GM12865 (cell line): Measurements from ENCODE around the gene VTI1A.

Source experiments
- DNase-seq: peaks from one replicate; pipeline ENCODE4 v3.0.0; 2010; ENCODE audit warnings: low read depth
- H3K4me3 ChIP-seq: 2 replicates; pipeline ENCODE4 v1.5.1; 2011; ENCODE audit warnings: mild to moderate bottlenecking, low read depth, low read length, control low read depth
- TF ChIP-seq, protein P1 (sequence below): IDR thresholded peaks from 2 replicates; pipeline ENCODE4 v1.5.1; 2011; ENCODE audit warnings: low read length, control low read depth, low read depth, inconsistent platforms; ENCODE audit not compliant: insufficient read depth; ENCODE audit errors: missing control alignments

The VTI1A gene

DNA sequence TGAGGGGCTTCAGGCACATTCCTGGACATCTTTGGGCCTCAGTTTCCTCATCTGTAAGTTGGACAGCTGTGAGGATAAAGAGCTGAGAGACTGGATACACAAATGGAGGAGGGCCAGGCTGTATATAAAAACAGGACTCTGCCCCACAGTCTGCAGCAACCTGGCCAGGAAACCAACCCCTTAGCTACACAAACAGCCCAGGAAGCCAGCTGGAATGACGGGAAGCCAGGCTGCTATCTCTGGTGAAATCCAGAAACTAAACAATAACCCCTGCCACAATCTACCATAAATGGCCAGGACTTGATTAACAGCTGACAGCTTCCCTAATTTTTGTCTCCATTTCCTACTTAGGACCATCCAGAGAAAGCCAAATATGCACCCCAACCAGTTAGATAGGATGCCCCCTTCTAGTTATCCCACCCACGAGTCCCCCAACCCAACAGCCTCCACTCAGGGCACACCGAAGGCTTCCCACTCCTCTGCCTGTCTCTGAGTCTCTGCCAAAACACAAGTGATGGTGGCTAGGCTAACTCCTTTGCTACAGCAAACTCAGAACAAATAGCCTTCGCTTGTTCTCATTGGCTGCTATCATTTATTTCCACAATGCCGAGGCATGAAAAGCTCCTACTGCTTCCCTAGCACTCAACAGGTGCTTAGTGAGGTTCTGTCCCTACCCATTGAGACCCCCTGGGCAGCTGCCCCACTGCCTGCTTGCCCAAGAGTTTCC lies 393.1 kb downstream of the VTI1A start:
- no peak for DNase-seq
- no peak overlapping the region for H3K4me3 ChIP-seq
- TF ChIP-seq, protein P1, sequence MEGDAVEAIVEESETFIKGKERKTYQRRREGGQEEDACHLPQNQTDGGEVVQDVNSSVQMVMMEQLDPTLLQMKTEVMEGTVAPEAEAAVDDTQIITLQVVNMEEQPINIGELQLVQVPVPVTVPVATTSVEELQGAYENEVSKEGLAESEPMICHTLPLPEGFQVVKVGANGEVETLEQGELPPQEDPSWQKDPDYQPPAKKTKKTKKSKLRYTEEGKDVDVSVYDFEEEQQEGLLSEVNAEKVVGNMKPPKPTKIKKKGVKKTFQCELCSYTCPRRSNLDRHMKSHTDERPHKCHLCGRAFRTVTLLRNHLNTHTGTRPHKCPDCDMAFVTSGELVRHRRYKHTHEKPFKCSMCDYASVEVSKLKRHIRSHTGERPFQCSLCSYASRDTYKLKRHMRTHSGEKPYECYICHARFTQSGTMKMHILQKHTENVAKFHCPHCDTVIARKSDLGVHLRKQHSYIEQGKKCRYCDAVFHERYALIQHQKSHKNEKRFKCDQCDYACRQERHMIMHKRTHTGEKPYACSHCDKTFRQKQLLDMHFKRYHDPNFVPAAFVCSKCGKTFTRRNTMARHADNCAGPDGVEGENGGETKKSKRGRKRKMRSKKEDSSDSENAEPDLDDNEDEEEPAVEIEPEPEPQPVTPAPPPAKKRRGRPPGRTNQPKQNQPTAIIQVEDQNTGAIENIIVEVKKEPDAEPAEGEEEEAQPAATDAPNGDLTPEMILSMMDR, result no peak

DNA sequence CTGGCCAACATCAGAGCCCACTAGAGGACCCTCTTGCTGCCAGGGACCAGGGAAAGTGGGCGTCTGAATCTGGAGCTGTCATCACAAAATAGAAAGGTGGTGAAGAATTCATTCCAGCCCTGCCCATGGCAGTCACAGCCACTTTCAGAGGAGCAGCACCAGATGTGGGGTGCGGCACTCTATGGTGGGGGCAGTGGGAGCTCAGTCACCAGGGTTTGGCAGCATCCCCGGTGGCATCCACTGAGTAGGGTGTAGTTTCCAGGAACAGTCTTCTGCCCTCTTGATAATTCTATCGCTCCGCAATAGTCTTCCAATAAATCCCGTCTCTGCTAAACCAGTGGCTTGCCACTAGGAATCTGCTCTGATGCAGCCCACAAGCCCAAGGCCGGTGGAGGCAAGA lies 394.5 kb downstream of the VTI1A start:
- no peak overlapping the region for H3K4me3 ChIP-seq
- TF ChIP-seq, protein P1, result no peak
- DNase-seq, result no peak

DNA sequence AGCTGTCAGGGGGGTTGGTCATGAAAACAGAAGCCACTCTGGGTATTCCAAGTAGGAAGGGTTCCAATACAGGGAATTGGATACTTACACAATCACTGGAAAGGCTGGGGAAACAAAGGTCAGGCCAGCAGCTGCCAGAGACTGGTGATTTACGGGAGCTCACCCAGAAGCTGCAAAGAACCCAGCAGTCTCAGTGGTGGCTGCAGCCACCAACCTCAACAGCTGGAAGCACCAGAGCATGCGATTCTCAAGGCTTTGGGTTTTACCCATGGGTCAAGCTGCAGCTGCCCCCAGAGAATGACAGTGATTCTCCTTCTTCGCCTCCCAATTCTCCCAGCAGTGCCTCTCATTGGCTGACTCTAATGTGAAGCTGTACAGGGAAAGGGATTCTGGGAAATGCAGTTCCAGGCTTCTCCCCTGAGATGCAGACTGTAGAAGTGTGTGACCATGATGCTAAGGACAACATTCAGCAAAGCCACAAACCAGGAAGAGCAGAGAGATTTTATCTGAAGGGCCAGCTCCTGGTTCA lies 395.9 kb downstream of the VTI1A start:
- DNase-seq, result peak; percentile 69
- no peak overlapping the region for H3K4me3 ChIP-seq
- TF ChIP-seq, protein P1, result no peak

DNA sequence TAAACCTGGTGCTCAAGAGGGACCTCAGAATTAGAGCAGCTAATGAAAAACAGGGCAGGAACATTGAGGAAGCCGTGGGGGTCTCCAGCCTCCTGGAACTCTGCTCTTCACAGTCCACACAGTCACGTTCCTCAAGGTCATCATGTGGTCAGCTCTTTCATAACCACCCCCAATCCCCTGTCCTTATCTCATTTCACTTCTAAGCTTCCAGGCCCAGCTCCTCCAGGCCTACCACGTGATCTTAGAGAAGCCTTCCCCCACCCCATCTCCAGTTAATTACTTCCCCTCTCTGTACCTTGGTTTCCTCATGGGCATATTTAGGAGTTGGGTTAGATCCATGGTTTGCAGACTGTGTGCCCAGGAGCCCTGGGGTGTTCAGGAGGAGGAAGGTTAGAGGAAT lies 396.6 kb downstream of the VTI1A start:
- no peak overlapping the region for H3K4me3 ChIP-seq
- TF ChIP-seq, protein P1, result no peak
- no peak for DNase-seq

DNA sequence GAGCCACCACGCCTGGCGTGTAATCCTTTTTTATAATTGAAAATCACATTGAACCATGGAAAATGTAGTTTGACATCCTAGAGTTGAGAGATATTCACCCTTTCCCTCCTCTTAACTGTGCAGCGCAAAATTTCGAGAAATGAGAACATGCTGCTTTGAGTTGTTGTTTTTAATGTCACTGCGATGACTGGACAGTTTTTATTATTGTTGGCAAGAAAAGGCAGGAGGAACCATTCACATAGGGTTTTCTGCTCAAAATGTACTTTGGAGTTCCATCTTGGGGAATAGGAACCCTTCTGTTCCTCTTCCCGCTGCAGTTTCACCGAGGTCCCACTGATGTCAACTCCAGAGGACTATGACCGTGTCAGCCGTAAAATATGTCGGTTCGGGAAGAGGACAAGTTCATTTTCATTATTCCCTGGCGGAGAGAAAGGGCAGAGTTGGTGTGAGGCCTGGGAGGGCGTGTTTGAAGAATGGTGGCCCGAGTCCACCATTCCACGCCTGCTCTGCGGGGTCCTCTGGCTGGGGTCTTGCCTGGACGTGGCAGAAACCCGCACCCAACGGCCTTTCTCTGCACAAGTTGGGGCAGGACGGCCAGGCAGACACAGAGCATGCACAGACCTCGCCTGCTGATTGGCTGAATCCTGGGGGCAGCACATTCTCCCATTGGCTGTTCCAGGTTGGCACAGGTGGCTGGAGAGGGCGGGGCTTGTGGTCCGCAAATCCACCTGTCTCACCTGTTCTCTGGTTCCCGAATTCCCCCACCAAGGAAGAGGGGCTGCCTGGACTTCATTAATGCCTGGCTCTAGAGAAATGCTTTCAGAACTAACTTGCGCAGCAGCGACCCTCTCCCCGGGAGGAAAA lies 397.9 kb downstream of the VTI1A start:
- DNase-seq, result no peak
- H3K4me3 ChIP-seq, result no peak overlapping the region
- TF ChIP-seq, protein P1, result no peak

DNA sequence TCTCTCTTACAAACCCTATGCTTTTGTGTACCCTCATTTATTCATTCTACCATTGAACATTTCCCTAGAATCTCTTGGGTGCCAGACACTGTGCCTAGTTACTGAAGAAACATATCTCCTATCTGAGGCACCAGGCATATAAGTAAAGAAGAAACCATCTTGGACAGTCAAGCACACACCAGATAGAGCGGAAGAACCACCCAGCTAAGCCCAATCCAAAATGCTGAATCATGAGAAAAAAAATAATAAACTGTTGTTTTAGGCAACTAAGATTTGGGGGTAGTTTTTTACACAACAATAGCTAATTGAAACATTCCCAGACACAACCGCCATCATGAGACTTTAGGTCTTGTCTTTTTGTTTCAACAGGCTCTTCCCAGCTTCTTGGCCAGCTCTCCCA lies 400.8 kb downstream of the VTI1A start:
- H3K4me3 ChIP-seq, result no peak overlapping the region
- TF ChIP-seq, protein P1, result no peak
- no peak for DNase-seq
